NCI-H2107 (cell line): ENCODE results near the gene HCRTR1.

Experiments
- DNase-seq: peaks from one replicate; lab custom pipeline; 2025; lab: John Stamatoyannopoulos, UW

The HCRTR1 gene

DNA sequence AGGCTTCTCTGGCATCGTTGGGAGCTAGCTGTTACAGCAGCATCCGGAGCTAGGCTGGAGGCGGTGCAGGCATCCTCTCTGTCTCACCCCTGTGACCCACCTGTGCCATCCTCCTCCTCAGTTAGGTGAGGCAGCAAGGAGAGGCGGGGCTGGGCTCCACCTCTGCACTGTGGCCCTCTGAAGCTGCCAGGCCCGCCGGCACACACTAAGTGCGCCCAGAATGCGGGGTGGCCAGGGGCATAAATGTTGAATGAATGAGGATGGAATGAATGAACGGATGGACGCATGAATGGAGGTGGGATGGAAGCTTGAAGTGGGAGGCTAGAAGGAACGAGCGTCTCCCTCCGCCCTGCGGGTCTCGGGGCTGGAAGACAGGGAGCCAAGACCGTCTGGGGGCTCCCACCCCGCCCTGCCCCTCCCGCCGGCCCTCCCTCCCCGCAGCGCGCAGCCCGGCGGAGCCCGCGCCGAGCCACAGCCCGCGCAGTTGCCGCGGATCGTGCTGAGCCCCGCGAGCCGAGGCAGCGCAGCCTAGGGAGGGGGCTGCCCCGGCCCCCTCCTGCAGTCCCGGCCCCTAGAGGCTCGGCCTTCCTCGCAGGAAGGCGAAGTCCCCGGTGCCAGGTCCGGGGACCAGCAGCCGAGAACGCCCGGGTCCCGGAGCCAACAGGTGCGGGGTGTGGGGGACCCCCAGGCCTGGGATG lies at the start of gene HCRTR1:
TSS of gene HCRTR1 (plus strand) at position 472 of the 698 bp plus-strand sequence. CDS start 1,504 bp downstream, outside the sequence.
- DNase-seq = no peak

DNA sequence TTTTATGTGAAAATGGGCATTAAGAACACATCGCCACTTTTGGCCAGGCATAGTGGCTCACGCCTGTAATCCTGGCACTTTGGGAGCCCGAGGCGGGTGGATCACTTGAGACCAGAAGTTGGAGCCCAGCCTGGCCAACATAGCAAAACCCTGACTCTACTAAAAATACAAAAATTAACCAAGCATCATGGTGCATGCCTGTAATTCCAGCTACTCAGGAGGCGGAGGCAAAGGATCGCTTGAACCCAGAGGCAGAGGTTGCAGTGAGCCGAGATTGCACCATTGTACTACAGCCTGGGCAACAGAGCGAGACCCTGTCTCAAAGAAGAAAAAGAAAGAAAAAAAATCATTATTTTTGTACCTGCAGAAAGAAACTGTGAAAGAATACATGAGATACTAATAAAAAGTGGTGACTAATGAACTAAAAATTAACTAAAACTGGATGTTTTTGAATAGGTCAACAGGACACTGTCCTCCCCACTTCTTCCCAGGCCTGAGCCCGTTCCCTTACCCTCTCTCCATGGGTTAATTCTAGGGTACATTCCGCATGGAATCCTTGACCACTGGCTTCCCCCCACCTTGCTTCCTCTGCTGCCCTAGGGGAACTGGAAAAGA lies 49.4 kb upstream of the HCRTR1 start:
- DNase-seq = no peak

DNA sequence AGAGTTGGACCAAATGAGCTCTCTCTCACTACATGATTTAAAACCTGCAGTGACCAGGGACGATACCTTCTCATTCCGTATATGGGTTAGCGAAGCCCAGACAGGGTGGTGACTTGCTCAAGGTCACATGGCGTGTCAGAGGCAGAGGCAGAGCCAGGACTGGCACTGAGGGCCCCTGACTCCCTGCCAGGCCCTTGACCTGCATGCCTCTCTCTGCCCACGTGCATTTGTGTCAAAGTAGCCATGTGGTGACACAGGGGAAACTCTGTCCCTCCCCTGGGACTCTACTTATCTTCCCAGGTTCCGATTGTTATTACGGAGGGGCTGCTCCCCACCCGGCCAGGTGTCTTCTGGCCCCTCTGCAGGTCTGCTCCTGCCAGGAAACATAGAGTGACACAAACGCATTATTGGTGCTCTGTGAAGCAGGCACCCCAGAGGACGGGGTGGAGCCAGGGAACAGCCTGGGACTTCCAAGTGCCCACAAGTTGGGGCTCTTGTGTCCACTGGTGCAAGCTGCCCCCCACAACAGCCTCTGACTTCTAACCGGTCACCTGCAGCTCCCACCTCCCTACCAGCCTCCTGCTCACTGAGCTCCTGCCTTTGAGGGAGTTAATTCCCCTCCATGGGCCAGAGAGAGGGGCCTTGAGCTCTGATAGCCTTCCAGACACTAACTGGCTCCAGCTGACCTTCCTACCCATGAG lies 48.4 kb upstream of the HCRTR1 start:
- DNase-seq = no peak

DNA sequence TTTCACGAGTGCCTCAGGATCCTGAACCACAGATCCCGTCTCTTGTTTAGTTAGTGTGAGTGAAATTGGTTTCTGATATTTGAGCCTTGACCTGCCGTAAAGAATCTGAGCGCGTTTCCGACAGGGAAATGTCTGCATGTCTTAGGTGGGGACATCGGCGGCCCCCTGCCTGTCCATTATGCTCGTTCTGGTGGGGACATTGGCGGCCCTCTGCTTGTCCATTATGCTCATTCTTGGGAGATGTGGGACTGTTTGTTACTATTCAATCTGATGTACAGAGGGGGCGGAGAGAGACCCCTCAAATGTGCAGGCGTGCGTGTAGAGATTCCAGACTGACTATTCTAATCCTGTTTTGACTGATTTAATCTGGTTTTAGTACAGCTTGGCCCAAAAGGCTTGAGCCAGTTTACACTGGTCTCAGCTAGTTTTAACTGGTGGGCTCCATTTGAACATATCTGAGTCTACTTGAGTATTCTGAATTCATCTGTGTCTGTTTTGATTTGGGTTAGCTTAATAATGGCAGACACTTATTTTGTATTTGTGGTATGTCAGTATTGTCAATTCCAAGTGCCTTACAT lies 47.8 kb upstream of the HCRTR1 start:
- no peak for DNase-seq

DNA sequence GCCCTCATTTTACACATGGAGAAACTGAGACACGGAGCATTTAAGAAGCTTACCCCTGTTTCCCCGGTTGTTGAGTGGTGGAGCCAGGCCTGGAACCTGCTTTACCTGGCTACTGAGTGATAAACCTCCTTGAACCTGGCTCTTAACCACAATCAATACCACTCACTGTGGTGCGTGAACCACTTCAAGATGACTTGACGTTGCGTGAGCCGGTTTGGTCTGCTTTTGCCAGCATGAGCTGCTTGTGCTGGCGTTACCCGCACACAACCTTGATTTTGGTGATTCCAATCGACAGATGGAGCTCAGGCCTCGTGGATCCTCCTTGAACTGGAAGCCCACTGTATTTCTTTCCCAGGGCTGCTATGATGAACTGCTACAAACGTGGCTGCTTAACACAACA lies 47.3 kb upstream of the HCRTR1 start:
- DNase-seq = no peak

DNA sequence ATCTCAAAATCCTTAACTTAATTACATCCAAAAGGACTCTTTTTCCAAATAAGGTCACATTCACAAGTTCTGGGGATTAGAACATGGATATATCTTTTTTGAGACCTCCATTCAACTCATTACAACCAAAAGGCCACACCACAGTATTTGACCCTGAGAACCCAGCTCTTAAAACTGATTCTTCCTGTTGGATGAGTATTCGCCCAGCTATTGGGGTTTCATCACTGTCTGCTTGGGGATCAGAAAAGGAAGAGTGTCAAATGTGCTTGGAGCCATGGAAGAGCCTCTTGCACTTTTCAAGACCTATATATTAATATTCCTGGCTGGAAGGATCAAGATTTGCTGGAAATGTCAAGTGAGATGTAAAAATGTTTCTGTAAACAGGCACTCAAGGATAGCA lies 46.6 kb upstream of the HCRTR1 start:
- DNase-seq = no peak

DNA sequence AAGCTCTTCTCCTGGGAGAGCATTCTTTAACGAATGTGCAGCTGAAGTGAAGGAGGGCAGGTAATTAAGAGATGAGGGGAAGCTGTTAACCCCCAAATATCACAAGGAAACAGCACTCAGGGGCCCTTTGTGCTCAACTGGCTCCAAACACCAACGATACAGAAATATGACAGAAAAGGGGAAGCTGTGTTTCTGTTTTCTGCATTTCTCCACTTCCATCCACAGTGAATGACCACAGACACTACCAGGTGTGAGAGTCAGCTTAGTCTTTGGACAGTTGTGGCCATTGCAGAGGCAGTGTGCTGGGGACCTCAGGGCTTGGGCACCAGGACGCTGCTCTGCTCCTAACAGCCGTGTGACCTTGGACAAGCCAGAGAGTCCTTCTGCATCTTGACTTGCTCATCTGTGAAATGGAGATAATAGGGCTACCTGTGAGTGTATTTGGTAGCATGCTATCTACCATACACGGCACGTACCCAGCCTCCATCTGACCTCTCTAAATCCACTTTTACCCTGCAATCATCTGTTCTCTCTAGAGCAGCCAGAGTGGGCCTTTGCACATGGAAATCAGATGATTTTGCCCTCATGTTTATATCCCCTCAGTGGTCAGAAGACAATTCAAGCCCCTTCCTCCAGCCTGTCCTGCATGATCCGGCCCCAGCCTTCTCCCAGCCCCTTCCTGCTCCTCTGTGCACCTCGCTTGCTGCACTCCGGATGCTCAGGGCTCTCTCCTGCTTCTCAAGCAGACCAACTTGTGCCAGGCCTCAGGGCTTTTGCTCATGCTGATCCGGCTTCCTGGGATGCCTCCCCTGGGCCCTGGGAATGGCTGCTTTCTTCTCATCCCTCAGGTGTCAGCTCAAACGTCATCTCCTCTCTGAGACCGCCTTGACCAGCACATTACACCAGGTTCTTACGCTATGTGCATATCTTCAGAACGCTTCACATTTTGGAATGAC lies 45.9 kb upstream of the HCRTR1 start:
- DNase-seq = no peak

DNA sequence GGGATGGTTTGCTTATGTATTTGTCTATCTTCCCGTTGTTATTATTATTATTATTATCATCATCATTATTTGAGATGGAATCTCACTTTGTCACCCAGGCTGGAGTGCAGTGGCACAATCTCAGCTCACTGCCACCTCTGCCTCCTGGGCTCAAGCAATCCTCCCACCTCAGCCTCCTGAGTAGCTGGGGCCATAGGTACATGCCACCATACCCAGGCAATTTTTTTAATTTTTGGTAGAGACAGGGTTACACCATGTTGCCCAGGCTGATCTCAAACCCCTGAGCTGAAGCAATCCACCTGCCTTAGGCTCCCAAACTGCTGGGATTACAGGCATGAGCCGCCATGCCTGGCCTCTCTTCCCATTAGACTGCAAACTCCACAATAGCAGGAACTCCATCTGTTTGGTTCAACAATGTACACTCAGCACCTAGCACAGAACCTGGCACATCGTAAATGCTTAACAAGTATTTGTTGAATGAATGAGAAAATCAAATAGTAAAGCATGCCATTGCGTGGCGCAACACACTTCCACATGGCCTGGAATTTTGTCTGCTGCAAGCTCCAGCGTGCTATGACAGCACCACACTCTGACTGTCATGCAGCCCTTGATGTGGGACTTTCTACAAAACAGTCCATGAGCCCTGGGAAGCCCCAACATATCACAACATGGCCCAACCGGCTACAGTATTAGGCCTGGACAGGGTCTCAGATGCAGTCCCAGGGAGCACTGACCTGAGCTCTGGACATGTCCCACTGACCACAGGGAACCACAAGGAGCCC lies 45.0 kb upstream of the HCRTR1 start:
- DNase-seq = no peak

DNA sequence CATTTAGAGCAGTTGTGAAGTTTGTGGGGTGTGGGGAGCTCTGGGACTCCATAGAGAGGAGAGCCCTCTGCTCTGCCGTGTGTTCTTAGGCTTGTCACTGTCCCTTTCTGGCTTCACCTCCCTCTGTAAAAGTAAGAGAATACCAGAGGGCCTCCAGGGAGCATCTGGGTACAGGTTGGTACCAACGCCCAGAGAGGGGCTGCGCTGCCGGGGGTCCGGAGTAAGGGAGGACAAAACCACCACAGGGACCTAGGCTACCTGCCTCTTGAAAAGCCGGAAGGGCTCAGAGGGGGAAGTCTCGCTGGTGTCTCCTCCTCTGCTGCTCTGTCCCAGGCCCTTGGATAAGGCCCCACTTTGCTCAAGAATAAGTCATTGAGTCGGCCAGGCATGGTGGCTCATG lies 44.2 kb upstream of the HCRTR1 start:
- no peak for DNase-seq

DNA sequence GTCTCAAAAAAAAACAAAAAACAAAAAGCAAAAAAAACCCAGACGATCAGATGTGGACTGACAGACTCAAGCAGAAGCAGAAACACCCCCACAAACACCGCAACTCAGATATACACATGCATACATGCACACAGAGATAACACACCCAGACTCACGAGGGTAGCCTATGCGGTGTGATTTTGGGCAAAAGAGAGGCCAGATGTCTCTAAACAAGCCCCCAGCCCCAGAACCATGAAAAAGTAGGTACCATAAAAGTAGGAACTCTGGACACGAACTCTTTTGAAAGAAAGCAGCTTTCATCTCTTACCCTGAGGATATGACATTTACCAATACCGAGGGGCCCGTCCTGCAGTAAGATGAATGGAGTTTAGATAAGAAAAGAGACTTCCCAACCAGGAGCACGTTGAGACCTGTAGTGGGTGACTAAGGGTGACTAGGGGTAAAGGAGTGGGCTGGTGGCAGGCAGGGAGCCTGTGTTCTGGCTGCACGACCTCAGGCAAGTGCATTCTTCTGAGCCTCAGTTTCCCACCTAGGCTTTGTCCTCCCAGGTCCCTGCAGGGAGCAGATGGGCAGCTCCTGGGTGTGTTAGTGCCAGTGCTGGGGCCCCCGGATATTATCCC lies 42.6 kb upstream of the HCRTR1 start:
- no peak for DNase-seq

DNA sequence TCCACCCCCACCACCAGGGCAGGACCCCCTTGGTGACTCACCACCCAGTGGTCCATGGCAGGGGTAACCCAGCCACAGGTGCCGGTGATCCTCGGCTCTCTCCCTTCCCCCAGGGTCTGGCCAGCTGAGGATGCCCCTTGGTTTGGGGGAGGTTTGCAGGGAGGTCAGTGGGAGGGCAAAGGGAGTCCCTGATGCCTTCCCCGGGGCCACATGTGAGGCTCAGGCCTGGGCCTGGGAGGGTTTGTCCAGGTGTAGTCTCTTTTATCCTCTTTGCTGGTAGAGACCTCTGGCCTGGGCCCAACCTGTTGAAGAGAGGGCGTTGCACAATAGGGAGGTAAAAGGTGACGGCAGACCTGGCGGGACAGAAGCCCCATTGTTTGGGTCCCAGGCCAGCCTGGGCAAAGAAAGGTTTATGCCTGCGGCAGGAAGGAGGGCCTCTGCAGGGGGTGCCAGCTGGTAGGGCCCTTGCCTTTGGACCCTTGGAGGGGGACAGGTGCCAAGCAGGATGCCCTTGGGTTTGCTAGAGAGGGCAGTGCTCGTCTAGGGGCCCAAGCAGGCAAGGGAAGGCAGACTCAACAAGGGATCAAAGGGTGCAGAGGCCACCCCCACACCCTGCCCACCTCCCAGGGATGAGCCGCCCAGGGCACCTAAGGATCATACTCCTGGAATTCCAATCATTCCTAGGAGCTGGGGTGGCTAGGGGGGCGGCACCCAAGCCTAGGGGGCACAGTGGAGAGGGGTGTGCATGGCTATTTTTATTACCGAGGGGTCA lies 41.9 kb upstream of the HCRTR1 start:
- no peak for DNase-seq

DNA sequence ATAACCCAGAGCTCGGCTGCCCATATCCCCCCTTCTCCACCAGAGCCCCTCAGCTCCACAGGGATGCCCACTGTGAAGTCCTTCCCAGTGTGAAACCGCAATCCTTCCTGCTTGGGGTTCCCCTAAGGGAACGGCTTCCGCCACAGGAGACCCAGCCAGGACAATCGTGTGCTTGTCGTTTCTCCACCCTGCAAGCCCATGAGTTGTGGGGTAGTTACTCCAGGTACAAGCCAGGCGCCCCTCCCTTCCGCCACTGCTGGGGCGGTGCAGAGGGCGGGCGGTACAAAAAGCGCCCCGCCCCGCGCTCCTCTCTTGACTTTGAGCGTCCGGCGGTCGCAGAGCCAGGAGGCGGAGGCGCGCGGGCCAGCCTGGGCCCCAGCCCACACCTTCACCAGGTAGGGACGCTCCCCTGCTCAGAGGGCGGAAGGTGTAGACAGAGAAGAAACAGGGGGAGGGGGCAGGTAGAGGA lies 41.3 kb upstream of the HCRTR1 start, which contains the start of gene TINAGL1:
TSS of gene TINAGL1 (plus strand) at position 315 of the 469 bp plus-strand sequence. CDS start 634 bp downstream, outside the sequence.
- DNase-seq = no peak

DNA sequence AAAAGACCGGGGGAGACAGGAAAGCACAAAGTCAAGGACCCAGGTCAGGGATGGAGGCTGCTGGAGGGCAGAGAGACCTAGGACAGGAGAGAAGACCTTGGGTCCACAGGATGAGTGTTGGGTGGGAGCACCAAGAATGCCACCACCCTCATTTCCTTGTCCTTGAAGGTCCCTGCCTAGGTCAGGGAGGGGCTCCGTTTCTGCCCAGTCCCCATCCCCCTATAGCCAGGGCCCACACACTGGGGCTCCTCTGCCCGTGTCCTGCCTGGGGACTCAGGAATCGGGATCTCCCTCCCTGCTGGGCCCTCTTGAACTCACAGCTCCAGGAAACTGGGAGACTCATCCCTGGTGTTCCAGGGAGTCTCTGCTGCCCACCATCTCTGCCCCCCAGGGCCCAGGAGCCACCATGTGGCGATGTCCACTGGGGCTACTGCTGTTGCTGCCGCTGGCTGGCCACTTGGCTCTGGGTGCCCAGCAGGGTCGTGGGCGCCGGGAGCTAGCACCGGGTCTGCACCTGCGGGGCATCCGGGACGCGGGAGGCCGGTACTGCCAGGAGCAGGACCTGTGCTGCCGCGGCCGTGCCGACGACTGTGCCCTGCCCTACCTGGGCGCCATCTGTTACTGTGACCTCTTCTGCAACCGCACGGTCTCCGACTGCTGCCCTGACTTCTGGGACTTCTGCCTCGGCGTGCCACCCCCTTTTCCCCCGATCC lies 40.6 kb upstream of the HCRTR1 start:
- DNase-seq = no peak

DNA sequence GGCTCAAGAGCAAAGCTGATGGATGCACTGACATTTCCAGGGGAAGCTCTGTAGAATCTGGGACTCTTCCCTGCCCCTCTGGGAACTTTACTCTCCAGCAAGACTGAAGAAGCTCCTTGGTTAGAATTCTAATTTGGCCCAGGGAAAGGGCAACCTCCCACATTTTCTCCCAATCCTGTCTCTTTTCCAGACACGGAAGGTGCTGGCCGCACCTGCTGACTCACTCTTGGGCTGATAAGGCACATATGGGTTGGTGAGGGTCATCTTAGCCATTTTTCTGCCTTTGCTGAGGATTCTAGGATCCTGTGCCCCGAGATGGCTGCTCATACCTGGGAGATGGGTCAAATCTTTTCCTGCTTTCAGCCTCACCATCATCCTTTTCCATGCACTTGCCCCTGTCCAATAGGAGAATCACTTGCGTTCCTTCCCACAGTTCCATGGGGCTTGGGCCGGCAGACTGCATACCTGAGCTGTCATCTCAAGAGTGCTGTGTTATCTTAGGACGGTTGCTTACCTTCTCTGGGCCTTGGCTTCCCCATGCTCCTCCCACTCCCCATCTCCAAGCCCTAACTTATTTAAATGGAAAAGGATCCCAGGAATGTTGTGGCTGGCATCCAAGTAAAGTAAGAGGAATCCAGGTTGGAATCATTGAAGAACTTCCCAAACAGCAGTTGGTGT lies 39.8 kb upstream of the HCRTR1 start:
- no peak for DNase-seq

DNA sequence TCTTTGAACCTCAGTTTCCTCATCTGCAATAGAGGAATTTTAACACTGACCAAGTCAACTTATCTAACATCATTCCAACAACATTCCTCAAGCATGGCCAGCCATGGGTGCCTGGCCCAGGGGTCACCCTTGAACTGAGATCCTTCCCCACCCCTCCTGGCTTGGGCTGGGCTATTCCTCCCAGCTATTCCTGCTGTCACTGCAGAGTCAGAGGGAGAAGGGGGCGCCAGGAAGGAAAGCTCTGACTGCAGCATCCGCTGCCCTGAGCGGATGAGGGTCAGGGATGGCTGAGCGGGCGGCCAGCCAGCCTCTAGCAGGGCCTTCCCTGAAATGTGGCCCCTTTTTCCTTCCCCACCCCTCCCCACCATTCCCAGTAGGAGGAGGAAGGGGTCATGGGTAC lies 38.1 kb upstream of the HCRTR1 start:
- no peak for DNase-seq

DNA sequence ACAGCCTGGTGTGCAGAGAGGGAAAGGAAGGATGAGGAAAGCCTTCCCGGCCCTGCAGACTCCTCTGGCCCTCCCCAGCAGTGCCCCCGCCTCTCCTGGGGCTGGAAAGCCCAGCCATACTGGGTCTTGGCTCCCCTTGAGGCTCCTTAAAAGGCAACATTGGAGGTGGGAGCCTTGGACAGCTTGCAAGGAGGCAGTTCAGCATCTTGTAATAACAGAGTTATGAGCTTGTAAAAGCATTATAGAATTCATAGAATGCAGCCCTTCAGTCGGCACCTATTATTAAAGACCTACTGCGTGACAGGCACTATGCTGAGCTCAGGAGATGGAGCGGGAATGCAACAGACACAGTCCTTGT lies 37.0 kb upstream of the HCRTR1 start:
- DNase-seq = no peak

DNA sequence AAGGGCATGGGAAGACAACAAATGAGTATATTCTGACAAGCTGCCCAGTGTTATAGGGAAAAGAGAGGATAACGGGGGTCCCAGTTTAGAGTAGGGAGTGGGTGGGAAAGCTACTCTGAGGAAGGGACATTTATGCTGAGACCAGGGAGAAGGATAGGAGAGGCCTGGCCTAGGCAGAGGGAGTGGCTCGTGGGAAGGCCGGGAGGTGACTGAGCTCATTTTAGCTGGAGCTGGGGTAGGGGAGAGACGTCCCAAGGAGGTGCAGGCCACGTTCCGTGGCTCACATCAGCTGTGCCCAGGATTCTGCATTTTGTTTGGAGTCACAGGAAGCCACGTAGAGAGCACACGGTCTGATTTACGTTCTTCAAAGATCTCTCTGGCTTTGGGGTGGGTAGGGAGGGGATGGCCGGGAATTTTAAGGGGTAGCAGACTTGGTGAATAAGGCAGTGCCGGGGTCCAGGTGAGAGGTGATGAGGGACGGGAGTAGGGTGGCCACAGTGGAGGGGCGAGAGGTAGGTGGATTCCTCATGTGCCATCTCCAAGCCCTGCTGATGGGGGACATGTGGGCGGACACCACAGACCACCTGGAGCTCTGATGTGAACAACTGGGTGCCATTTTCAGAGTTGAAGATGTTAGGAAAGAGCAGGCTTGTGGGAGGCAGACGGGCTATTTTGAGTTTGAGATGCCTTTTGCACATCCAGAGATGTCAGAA lies 36.4 kb upstream of the HCRTR1 start:
- no peak for DNase-seq
